Ascending aorta (tissue), 2 donors: ENCODE data around the gene ARL6IP4. TPM values are rescaled to one million over a fixed set of nuclear protein-coding genes. Genes with fewer than 3 reads are reported as not detected.

Source experiments
- DNase-seq, 2 donors: peaks; one replicate each; pipeline ENCODE4 v3.0.0-alpha.2; 2019; ENCODE audit warnings: low spot score in 2 of 2
- H3K27ac ChIP-seq, 2 donors: fragments of 200-600 bp; sonication (generic); one replicate each; pipeline ENCODE4 v1.5.1; 2016 to 2017; ENCODE audit warnings: mild to moderate bottlenecking in 1 of 2
- H3K27me3 ChIP-seq: fragments of 200-600 bp; sonication (generic); one replicate; pipeline ENCODE4 v1.5.1; 2017
- H3K36me3 ChIP-seq, 2 donors: fragments of 200-600 bp; sonication (generic); one replicate each; pipeline ENCODE4 v1.5.1; 2016
- H3K4me1 ChIP-seq, 2 donors: fragments of 200-600 bp; sonication (generic); one replicate each; pipeline ENCODE4 v1.5.1; 2016 to 2017; ENCODE audit warnings: mild to moderate bottlenecking in 1 of 2
- H3K4me3 ChIP-seq, 2 donors: fragments of 200-600 bp; sonication (generic); one replicate each; pipeline ENCODE4 v1.5.1; 2016 to 2017; ENCODE audit warnings: mild to moderate bottlenecking in 1 of 2
- H3K9me3 ChIP-seq, 2 donors: fragments of 200-600 bp; sonication (generic); one replicate each; pipeline ENCODE4 v1.5.1; 2016
- CTCF ChIP-seq, 3 experiments: fragments of 200-600 bp in 2 of 3; fragments of 450-650 bp in 1 of 3; sonication (generic) in 2 of 3; IDR thresholded peaks; one replicate each; pipeline ENCODE4 v1.5.1; 2016 to 2019; ENCODE audit warnings: antibody characterized with exemption in 3 of 3, mild to moderate bottlenecking in 1 of 3, moderate library complexity in 1 of 3
- intact Hi-C: fragments of 100-400 bp; cut with DNase I; formaldehyde crosslinking; loops from one replicate; pipeline ENCODE4 v1.15.1; 2023
- total RNA-seq: library from RNA; depleted of rRNA; stranded (reverse); fragments of >200 nt; gene quantifications from one replicate; pipeline ENCODE4 v1.1.0, GENCODE V29; 2016

Gene ARL6IP4
- total RNA-seq, 1 donor from 2014 or later: 197 TPM

GRCh38 chr12:122996188-122996601 lies 15.7 kb downstream of the ARL6IP4 start:
- H3K36me3 ChIP-seq: peaks cover 8 to 9% of the 10 kb centered on the region in 2 donors
- DNase-seq: no peak
- intact Hi-C loops: no loop called here
- no peak for TF ChIP-seq CTCF (IDR thresholded peaks at IDR 0.05)
- no peaks in the 10 kb centered on the region for H3K27me3 ChIP-seq
- no peaks in the 10 kb centered on the region for H3K9me3 ChIP-seq
- H3K4me3 ChIP-seq: no peak overlapping the region
- H3K27ac ChIP-seq: no peak overlapping the region
- H3K4me1 ChIP-seq: no peaks in the 10 kb centered on the region

- Histone ChIP-seq H3K27ac (no peak overlapping the region), H3K9me3 (no peaks in the 10 kb centered on the region), H3K4me3 (no peak overlapping the region), H3K27me3 (no peaks in the 10 kb centered on the region), H3K36me3 (peaks cover 8 to 9% of the 10 kb centered on the region in 2 donors), H3K4me1 (no peaks in the 10 kb centered on the region)
- intact Hi-C loops: no loop called here
- no peak for TF ChIP-seq CTCF (IDR thresholded peaks at IDR 0.05)
- DNase-seq: no peak
These were observed 16.3 kb downstream of the ARL6IP4 start for GRCh38 chr12:122996621-122997342.

- TF ChIP-seq CTCF (IDR thresholded peaks at IDR 0.05): no peak
- no peaks in the 10 kb centered on the region for H3K4me1 ChIP-seq
- no peak overlapping the region for H3K4me3 ChIP-seq
- H3K36me3 ChIP-seq: peaks cover 8 to 9% of the 10 kb centered on the region in 2 donors
- H3K27me3 ChIP-seq: no peaks in the 10 kb centered on the region
- H3K9me3 ChIP-seq: no peaks in the 10 kb centered on the region
- no peak for DNase-seq
- no peak overlapping the region for H3K27ac ChIP-seq
- intact Hi-C loops: no loop called here
These were observed 17.1 kb downstream of the ARL6IP4 start for GRCh38 chr12:122997343-122998250.

- Histone ChIP-seq H3K36me3 (peaks cover 8 to 9% of the 10 kb centered on the region in 2 donors), H3K4me3 (no peak overlapping the region), H3K4me1 (no peaks in the 10 kb centered on the region), H3K27me3 (no peaks in the 10 kb centered on the region), H3K9me3 (no peaks in the 10 kb centered on the region), H3K27ac (no peak overlapping the region)
- intact Hi-C loops: no loop called here
- no peak for DNase-seq
- TF ChIP-seq CTCF (IDR thresholded peaks at IDR 0.05): no peak
These were observed 17.8 kb downstream of the ARL6IP4 start for GRCh38 chr12:122998316-122998715.

GRCh38 chr12:122999196-122999946 lies 18.9 kb downstream of the ARL6IP4 start:
- H3K4me3 ChIP-seq: no peak overlapping the region
- no peaks in the 10 kb centered on the region for H3K9me3 ChIP-seq
- H3K36me3 ChIP-seq: peaks cover 10 to 11% of the 10 kb centered on the region in 2 donors
- H3K4me1 ChIP-seq: no peaks in the 10 kb centered on the region
- no peaks in the 10 kb centered on the region for H3K27me3 ChIP-seq
- intact Hi-C loops: no loop called here
- DNase-seq: no peak
- H3K27ac ChIP-seq: no peak overlapping the region
- no peak for TF ChIP-seq CTCF (IDR thresholded peaks at IDR 0.05)
